ENCODE results near the gene AQP3.

Gene AQP3

DNA sequence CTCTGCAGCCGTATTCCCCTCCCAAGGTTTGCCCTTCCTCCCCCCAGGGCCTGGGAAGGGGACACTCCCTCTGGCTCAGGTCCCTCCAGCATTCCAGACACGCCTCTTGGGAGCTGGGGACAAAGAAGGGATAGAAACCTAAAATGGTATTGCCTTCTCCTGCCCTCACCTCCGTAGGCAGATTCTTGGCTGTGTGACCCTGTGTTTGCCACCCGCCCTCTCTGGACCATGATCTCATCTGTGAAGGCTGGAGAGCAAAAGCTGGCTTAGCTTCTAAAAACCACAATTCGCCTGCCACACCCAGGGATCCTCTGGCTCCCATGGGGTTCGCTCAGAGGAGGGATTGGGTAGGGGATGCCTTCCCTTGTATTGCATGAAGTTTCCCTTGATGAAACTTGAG is 7.7 kb downstream of the AQP3 start:
- no peak for DNase-seq (ENCODE audit: extremely low spot score)
- TF ChIP-seq NFRKB (IDR thresholded peaks at IDR 0.05) (no peak), CTBP1 (IDR thresholded peaks at IDR 0.05; ENCODE audit: borderline replicate concordance) (no peak), SUZ12 (IDR thresholded peaks at IDR 0.05) (no peak), ARNT (IDR thresholded peaks at IDR 0.05) (no peak), FOXM1 (IDR thresholded peaks at IDR 0.05; ENCODE audit: borderline replicate concordance) (no peak), BHLHE40 (IDR thresholded peaks at IDR 0.05; ENCODE audit: borderline replicate concordance) (no peak), L3MBTL2 (conservative IDR thresholded peaks at IDR 0.05) (no peak), TARDBP (IDR thresholded peaks at IDR 0.05) (no peak), LEF1 (IDR thresholded peaks at IDR 0.05; ENCODE audit: borderline replicate concordance) (no peak), ELF4 (IDR thresholded peaks at IDR 0.05) (no peak), HDGF (IDR thresholded peaks at IDR 0.05; ENCODE audit: borderline replicate concordance) (no peak), FOXA1 (IDR thresholded peaks at IDR 0.05) (no peak), FOXK2 (IDR thresholded peaks at IDR 0.05) (no peak), ZNF384 (IDR thresholded peaks at IDR 0.05) (no peak), SP1 (IDR thresholded peaks at IDR 0.05) (no peak)
- TF ChIP-seq, protein P1, sequence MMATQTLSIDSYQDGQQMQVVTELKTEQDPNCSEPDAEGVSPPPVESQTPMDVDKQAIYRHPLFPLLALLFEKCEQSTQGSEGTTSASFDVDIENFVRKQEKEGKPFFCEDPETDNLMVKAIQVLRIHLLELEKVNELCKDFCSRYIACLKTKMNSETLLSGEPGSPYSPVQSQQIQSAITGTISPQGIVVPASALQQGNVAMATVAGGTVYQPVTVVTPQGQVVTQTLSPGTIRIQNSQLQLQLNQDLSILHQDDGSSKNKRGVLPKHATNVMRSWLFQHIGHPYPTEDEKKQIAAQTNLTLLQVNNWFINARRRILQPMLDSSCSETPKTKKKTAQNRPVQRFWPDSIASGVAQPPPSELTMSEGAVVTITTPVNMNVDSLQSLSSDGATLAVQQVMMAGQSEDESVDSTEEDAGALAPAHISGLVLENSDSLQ (IDR thresholded peaks at IDR 0.05): no peak
- POLR2A ChIA-PET: no interaction called here
- CTCF ChIA-PET: interaction anchor here (1.2 kb wide), 1 partner anchor 13 kb away, joined by 4 read pairs; no protein-coding TSS in a partner anchor

DNA sequence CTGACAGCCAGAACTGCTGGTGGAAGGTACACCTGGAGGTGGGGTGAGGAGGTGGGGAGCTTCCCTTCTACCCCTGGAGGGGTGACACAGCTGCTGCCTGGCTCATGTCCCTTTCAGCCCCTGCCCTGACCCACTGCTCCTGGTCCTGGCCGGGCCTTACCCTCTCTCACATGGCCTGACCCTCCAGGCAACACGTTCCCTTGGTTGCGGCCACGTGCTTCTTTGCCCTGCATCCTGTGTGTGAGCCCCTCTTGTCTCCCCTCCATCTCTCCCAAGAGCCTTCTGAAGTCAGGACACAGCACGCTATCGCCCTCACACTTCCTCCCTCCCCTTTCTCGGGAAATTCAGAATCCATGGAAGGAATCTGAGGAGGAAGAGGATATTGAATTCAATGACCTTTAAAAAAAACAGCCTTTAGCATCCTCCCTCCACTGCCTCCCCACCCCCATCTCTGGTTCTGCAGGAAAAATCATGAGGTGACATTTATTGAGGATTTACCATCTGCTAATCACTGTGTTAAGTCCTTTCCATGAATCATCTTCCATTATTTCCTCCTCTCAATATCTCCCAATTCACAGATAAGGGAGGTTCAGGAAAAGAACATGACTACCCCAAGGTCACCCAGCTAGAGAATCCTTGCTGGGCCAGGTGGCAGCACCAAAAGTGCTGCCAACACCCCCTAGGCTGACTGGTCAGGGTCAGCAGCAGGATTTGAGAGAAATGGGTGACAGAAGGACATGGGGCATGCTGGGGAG is 8.3 kb downstream of the AQP3 start:
- DNase-seq (ENCODE audit: extremely low spot score): no peak
- POLR2A ChIA-PET: no interaction called here
- TF ChIP-seq L3MBTL2 (conservative IDR thresholded peaks at IDR 0.05) (no peak), CTBP1 (IDR thresholded peaks at IDR 0.05; ENCODE audit: borderline replicate concordance) (no peak), FOXK2 (IDR thresholded peaks at IDR 0.05) (no peak), FOXM1 (IDR thresholded peaks at IDR 0.05; ENCODE audit: borderline replicate concordance) (no peak), ARNT (IDR thresholded peaks at IDR 0.05) (no peak), ELF4 (IDR thresholded peaks at IDR 0.05) (no peak), BHLHE40 (IDR thresholded peaks at IDR 0.05; ENCODE audit: borderline replicate concordance) (no peak), TARDBP (IDR thresholded peaks at IDR 0.05) (no peak), NFRKB (IDR thresholded peaks at IDR 0.05) (no peak), ZNF384 (IDR thresholded peaks at IDR 0.05) (no peak), SP1 (IDR thresholded peaks at IDR 0.05) (no peak), FOXA1 (IDR thresholded peaks at IDR 0.05) (no peak), SUZ12 (IDR thresholded peaks at IDR 0.05) (no peak), HDGF (IDR thresholded peaks at IDR 0.05; ENCODE audit: borderline replicate concordance) (no peak), LEF1 (IDR thresholded peaks at IDR 0.05; ENCODE audit: borderline replicate concordance) (no peak)
- TF ChIP-seq, protein P1 (IDR thresholded peaks at IDR 0.05): no peak
- CTCF ChIA-PET: interaction anchor here (1.2 kb wide), 1 partner anchor 14 kb away, joined by 4 read pairs; no protein-coding TSS in a partner anchor

DNA sequence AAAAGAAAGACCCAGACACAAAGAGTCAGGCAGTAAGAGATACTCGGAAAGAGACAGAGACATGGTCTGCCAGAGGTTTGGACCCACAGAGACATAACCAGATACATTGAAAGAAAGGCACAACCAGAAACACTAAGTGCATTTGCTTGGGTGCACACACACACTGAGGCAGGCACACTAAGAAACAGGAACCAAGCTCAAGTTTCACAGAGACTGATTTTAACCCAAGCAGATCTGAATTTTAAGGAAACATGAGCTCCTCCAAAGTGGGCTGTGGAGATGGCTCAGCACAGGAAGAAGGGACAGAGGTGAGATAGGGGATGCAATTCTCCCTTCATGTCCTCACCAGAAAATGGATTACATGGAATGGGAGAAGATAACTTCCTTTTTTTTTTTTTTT is 9.5 kb downstream of the AQP3 start:
- ChIA-PET POLR2A (no interaction called here), CTCF (interaction anchor here (0.7 kb wide), 1 partner anchor 34 kb away, joined by 3 read pairs; no protein-coding TSS in a partner anchor)
- DNase-seq (ENCODE audit: extremely low spot score): no peak
- no peak for TF ChIP-seq LEF1 (IDR thresholded peaks at IDR 0.05; ENCODE audit: borderline replicate concordance)
- no peak for TF ChIP-seq FOXK2 (IDR thresholded peaks at IDR 0.05)
- no peak for TF ChIP-seq FOXM1 (IDR thresholded peaks at IDR 0.05; ENCODE audit: borderline replicate concordance)
- no peak for TF ChIP-seq HDGF (IDR thresholded peaks at IDR 0.05; ENCODE audit: borderline replicate concordance)
- TF ChIP-seq, protein P1 (IDR thresholded peaks at IDR 0.05): no peak
- TF ChIP-seq L3MBTL2 (conservative IDR thresholded peaks at IDR 0.05): no peak
- TF ChIP-seq NFRKB (IDR thresholded peaks at IDR 0.05): no peak
- no peak for TF ChIP-seq ZNF384 (IDR thresholded peaks at IDR 0.05)
- TF ChIP-seq ARNT (IDR thresholded peaks at IDR 0.05): no peak
- no peak for TF ChIP-seq SUZ12 (IDR thresholded peaks at IDR 0.05)
- no peak for TF ChIP-seq SP1 (IDR thresholded peaks at IDR 0.05)
- TF ChIP-seq ELF4 (IDR thresholded peaks at IDR 0.05): no peak

DNA sequence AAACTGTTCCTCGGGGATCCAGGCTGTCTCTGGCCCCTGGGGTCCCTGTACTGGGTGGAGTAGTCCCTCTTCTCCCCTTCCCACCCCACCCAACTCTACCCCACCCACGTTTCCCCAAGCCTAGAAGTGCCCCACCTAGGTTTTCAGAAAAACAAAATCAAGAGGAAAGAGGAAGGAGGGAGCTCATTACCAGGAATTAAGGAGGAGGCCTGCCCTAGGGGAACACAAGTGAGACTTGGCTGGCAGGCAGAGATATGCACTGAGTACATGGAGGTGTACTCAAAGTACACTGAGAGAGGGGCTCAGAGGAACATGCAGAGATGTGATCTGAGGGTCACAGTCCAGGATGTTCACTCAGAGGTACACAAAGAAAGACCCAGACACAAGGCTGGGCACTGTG is 10.2 kb downstream of the AQP3 start:
- ChIA-PET CTCF (interaction anchor here (0.6 kb wide), 1 partner anchor 16 kb away, joined by 3 read pairs; no protein-coding TSS in a partner anchor), POLR2A (no interaction called here)
- TF ChIP-seq SP1 (IDR thresholded peaks at IDR 0.05) (no peak), SUZ12 (IDR thresholded peaks at IDR 0.05) (no peak), NFRKB (IDR thresholded peaks at IDR 0.05) (no peak), FOXM1 (IDR thresholded peaks at IDR 0.05; ENCODE audit: borderline replicate concordance) (no peak), ELF4 (IDR thresholded peaks at IDR 0.05) (no peak)
- no peak for DNase-seq (ENCODE audit: extremely low spot score)

DNA sequence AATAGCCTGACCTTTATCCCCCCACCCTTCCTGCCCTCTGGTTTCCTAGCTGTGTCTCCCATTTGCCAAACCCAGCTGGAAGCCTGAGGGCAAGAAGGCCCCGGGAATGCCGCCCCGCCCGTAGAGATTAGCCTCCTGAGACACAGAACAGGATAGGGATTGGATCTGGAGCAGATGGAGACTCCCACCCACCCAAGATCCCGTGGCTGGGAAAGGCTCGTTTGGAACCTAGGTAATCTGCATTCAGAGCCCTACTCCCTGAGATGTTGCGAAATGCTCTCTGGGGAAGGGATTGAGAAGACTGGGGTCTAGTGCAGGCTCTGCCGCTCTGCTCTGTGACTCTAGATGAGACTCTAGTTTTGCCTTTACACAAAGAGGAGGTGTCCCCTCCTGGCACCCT is 10.9 kb downstream of the AQP3 start:
- no peak for DNase-seq (ENCODE audit: extremely low spot score)
- ChIA-PET CTCF (no interaction called here), POLR2A (no interaction called here)
- TF ChIP-seq ARNT (IDR thresholded peaks at IDR 0.05) (no peak), NFRKB (IDR thresholded peaks at IDR 0.05) (no peak), FOXK2 (IDR thresholded peaks at IDR 0.05) (no peak), ZNF384 (IDR thresholded peaks at IDR 0.05) (no peak), LEF1 (IDR thresholded peaks at IDR 0.05; ENCODE audit: borderline replicate concordance) (no peak), SUZ12 (IDR thresholded peaks at IDR 0.05) (no peak), TARDBP (IDR thresholded peaks at IDR 0.05) (no peak), HDGF (IDR thresholded peaks at IDR 0.05; ENCODE audit: borderline replicate concordance) (no peak), L3MBTL2 (conservative IDR thresholded peaks at IDR 0.05) (no peak), BHLHE40 (IDR thresholded peaks at IDR 0.05; ENCODE audit: borderline replicate concordance) (no peak), CTBP1 (IDR thresholded peaks at IDR 0.05; ENCODE audit: borderline replicate concordance) (no peak)

DNA sequence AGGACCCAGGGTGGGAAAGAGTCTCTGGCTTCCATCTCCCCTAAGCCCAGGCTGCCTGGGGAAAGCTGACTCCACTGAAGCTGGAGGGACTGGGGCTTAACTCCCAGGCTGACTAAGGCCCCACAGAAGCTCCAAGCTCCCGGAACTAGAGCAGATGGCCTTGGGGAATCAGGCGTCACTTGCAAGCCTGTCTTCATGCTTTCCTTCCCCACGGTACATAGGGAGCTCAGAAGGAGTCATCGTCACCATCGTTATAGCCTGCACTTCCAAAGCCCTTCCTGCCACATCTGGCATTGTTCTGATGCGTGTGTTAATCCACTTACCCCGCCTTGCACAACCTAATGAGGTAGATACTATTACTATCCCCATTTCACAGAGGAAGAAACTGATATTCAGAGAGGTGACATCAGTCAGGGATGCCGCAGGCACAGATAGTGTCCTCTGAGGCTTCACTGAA is 11.5 kb downstream of the AQP3 start:
- POLR2A ChIA-PET: no interaction called here
- DNase-seq (ENCODE audit: extremely low spot score): no peak
- CTCF ChIA-PET: no interaction called here
- TF ChIP-seq ELF4 (IDR thresholded peaks at IDR 0.05) (no peak), NFRKB (IDR thresholded peaks at IDR 0.05) (no peak), SUZ12 (IDR thresholded peaks at IDR 0.05) (no peak), FOXK2 (IDR thresholded peaks at IDR 0.05) (no peak)
